T-helper 2 cell treated with Interferon-gamma antibody and Interleukin-4, amounts not matched to agents 5 μg/mL and 100 μg/mL, for 36 hours (primary cell): ENCODE results near the gene TRIP11.

ENCODE experiments used
- DNase-seq: peaks from one replicate; pipeline ENCODE4 v3.0.0; 2021; ENCODE audit warnings: low spot score
- H3K27ac Mint-ChIP-seq: one replicate; pipeline ENCODE4 v1.8.0; 2021; ENCODE audit warnings: mild to moderate bottlenecking, mixed read lengths
- H3K27me3 Mint-ChIP-seq: one replicate; pipeline ENCODE4 v1.8.0; 2021; ENCODE audit warnings: low read depth, mixed read lengths
- H3K36me3 Mint-ChIP-seq: one replicate; pipeline ENCODE4 v1.8.0; 2021; ENCODE audit warnings: low read depth, mixed read lengths
- H3K4me1 Mint-ChIP-seq: one replicate; pipeline ENCODE4 v1.8.0; 2021; ENCODE audit warnings: low read depth, mixed read lengths
- H3K4me3 Mint-ChIP-seq: one replicate; pipeline ENCODE4 v1.8.0; 2022; ENCODE audit warnings: mild to moderate bottlenecking, moderate library complexity, mixed read lengths
- H3K9me3 Mint-ChIP-seq: one replicate; pipeline ENCODE4 v1.8.0; 2021; ENCODE audit warnings: mixed read lengths

The TRIP11 gene

GRCh38 chr14:91957876-91958313, 82.0 kb downstream of the TRIP11 start:
- DNase-seq, result no peak
- H3K36me3 Mint-ChIP-seq, result no peaks in the 10 kb centered on the region

DNA sequence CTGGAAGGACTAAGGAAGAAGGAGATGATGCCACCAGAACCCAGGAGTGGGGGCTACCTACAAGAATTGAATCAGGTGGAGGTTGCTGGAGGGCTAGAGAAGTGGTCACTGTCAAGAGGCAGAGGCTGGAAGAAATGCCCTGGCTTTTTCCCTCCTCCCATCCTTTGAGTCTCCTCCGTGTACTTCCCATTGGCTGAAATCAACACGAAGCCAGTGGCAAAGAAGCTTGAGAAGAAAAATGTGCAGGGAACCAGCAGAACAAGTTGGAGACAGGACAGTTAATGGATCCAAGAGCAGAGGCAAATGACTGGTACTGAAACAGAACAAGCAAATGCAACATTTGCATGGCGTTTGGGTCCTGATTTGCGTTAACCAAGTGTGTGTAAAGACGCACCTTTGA, 83.2 kb downstream of the TRIP11 start:
- Mint-ChIP-seq H3K27ac (no peak overlapping the region), H3K27me3 (no peaks in the 10 kb centered on the region), H3K36me3 (no peaks in the 10 kb centered on the region), H3K4me1 (no peaks in the 10 kb centered on the region), H3K4me3 (no peak overlapping the region), H3K9me3 (no peaks in the 10 kb centered on the region)
- no peak for DNase-seq

More at GRCh38 chr14:91957876-91958313, 82.0 kb downstream of the TRIP11 start:
- Mint-ChIP-seq H3K27me3 (no peaks in the 10 kb centered on the region), H3K27ac (no peak overlapping the region), H3K4me3 (no peak overlapping the region), H3K9me3 (no peaks in the 10 kb centered on the region), H3K4me1 (peaks cover 2% of the 10 kb centered on the region)

- H3K9me3 Mint-ChIP-seq, result no peaks in the 10 kb centered on the region
These were observed 84.7 kb downstream of the TRIP11 start for GRCh38 chr14:91955168-91955567.

DNA sequence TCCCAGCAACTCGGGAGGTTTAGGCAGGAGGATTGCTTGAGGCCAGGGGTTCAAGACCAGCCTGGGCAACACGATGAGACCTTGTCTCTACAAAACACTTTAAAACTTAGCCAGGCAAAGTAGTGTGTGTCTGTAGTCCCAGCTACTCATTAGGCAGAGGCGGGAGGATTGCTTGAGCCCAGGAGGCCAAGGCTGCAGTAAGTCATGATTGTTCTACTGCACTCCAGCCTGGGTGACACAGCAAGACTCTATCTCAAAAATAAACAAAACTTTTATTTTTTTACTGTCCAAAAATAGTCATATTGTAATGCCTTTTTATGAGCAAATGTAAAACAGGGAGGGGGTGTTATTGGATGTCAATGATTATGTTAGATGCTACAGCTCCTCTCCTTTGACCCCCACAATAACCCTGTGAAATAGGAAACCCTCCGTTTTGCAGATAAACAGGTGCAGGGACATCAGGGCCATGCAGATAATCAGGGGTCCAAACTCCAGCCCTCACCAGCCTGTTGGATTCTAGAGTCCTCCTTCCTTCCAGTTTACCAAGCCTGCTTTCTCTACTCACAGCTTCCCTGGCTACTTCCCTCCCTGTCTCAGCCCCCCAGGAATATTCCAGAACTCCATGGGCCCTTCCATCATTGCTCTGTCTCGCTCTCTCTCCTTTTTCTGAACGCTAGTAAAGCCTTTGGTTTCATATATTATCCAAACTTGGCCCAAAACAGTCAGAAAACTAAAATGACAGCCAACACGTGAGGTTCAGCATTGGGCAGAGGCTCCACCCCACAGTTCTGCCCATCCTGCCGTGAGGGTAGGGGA, 86.5 kb downstream of the TRIP11 start:
- Mint-ChIP-seq H3K4me3 (no peak overlapping the region), H3K27me3 (peaks cover 14% of the 10 kb centered on the region)

More at GRCh38 chr14:91955168-91955567, 84.7 kb downstream of the TRIP11 start:
- H3K4me3 Mint-ChIP-seq, result no peak overlapping the region
- no peak overlapping the region for H3K27ac Mint-ChIP-seq
- H3K4me1 Mint-ChIP-seq, result no peaks in the 10 kb centered on the region
- no peak for DNase-seq
- H3K36me3 Mint-ChIP-seq, result no peaks in the 10 kb centered on the region
- peaks cover 4% of the 10 kb centered on the region for H3K27me3 Mint-ChIP-seq

GRCh38 chr14:91947475-91948184, 92.2 kb downstream of the TRIP11 start, which contains the start of gene FBLN5:
FBLN5 (minus strand) TSS chr14:91947694; CDS start chr14:91947229, 465 bp downstream.
- Mint-ChIP-seq H3K9me3 (no peaks in the 10 kb centered on the region), H3K27me3 (peaks cover 36% of the 10 kb centered on the region), H3K36me3 (no peaks in the 10 kb centered on the region), H3K27ac (no peak within 1 kb of the TSS), H3K4me1 (peaks cover 12% of the 10 kb centered on the region), H3K4me3 (peak within 1 kb of the TSS; percentile 89)
- DNase-seq, result peak; percentile 13

More for the DNA sequence above, 86.5 kb downstream of the TRIP11 start:
- Mint-ChIP-seq H3K36me3 (no peaks in the 10 kb centered on the region), H3K4me1 (no peaks in the 10 kb centered on the region), H3K9me3 (no peaks in the 10 kb centered on the region), H3K27ac (no peak overlapping the region)
- no peak for DNase-seq

GRCh38 chr14:91946622-91947474, 93.0 kb downstream of the TRIP11 start:
- peaks cover 36% of the 10 kb centered on the region for H3K27me3 Mint-ChIP-seq
- no peak for DNase-seq
- peaks cover 12% of the 10 kb centered on the region for H3K4me1 Mint-ChIP-seq
- peak overlapping the region; percentile 89 for H3K4me3 Mint-ChIP-seq
- H3K9me3 Mint-ChIP-seq, result no peaks in the 10 kb centered on the region
- H3K27ac Mint-ChIP-seq, result no peak overlapping the region
- H3K36me3 Mint-ChIP-seq, result no peaks in the 10 kb centered on the region

DNA sequence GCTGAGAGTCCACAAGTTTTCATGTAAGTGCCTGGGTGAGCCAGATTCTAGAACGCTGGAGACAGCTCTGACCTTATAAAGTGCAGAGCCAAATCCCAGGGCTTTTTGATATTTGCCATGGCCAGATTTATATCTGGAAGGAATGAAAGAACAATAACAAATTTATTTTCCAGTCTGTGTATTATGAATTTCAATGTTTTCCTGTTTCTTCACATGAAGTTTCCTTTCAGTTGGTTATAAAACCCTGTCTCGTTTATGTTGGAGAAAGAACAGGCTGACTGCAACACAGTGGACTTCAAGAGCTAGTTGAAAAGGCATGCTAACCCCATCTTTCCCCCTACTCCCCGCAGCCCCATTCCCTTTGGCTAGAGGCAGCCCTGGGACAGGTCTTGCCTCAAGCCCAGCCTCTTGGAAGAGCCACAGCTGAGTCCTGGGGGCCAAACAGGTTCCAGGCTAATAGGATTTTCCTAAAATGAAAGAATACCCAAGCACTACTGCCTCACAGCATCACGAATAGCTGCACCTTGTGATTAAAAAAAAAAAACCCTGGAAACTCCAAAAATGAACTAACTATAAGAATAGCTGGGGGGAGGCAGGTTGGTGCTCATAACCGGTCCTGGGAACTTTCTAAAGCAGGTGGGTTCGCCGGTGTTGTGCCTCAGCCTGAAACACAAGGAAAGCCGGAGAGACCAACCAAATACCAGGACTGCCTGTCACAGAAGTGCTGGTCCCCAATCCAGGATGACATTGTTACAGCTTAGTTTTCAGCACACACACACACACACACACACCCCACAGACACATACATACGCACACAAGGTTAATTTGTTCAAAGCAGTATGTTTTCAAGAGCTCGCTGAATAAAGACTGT, 93.9 kb downstream of the TRIP11 start:
- Mint-ChIP-seq H3K36me3 (no peaks in the 10 kb centered on the region), H3K27me3 (peaks cover 36% of the 10 kb centered on the region), H3K4me1 (peaks cover 12% of the 10 kb centered on the region), H3K4me3 (no peak overlapping the region), H3K9me3 (no peaks in the 10 kb centered on the region), H3K27ac (no peak overlapping the region)
- no peak for DNase-seq

- Mint-ChIP-seq H3K27ac (no peak overlapping the region), H3K9me3 (no peaks in the 10 kb centered on the region)
These were observed 96.9 kb downstream of the TRIP11 start for GRCh38 chr14:91942946-91943345.

GRCh38 chr14:91942128-91942527, 97.7 kb downstream of the TRIP11 start:
- Mint-ChIP-seq H3K27me3 (peaks cover 17% of the 10 kb centered on the region), H3K4me1 (peaks cover 12% of the 10 kb centered on the region), H3K36me3 (no peaks in the 10 kb centered on the region), H3K4me3 (no peak overlapping the region), H3K27ac (no peak overlapping the region), H3K9me3 (no peaks in the 10 kb centered on the region)
- no peak for DNase-seq

More at GRCh38 chr14:91942946-91943345, 96.9 kb downstream of the TRIP11 start:
- Mint-ChIP-seq H3K4me3 (no peak overlapping the region), H3K4me1 (peaks cover 12% of the 10 kb centered on the region), H3K36me3 (no peaks in the 10 kb centered on the region), H3K27me3 (peaks cover 17% of the 10 kb centered on the region)
- DNase-seq, result no peak

DNA sequence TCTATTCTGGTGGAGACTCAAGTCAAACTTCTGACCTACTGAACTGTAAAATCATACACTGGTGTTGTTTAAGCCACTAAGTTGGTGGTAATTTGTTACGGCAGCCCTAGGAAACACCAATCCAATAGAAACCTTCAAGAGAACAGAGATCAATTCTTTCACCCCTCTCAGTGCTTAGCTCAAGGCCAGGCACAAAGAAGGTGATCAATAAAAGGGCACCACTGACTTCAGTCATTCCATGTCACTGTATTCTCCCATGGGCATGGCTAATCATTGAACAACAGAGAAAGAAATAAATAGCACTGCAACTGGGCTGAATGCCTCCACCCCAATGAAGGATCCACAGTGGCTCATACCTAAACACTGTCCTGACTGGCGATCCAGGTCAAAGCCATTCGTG, 99.7 kb downstream of the TRIP11 start:
- no peak overlapping the region for H3K27ac Mint-ChIP-seq
- H3K9me3 Mint-ChIP-seq, result no peaks in the 10 kb centered on the region
- no peak overlapping the region for H3K4me3 Mint-ChIP-seq
- peaks cover 3% of the 10 kb centered on the region for H3K27me3 Mint-ChIP-seq
- H3K36me3 Mint-ChIP-seq, result no peaks in the 10 kb centered on the region
- peaks cover 5% of the 10 kb centered on the region for H3K4me1 Mint-ChIP-seq
- no peak for DNase-seq

- no peaks in the 10 kb centered on the region for H3K36me3 Mint-ChIP-seq
- no peaks in the 10 kb centered on the region for H3K27me3 Mint-ChIP-seq
- no peak overlapping the region for H3K27ac Mint-ChIP-seq
- H3K9me3 Mint-ChIP-seq, result no peaks in the 10 kb centered on the region
- H3K4me3 Mint-ChIP-seq, result no peak overlapping the region
- no peak for DNase-seq
- no peaks in the 10 kb centered on the region for H3K4me1 Mint-ChIP-seq
These were observed 104.3 kb downstream of the TRIP11 start for GRCh38 chr14:91935586-91935985.

GRCh38 chr14:91934554-91935285, 105.1 kb downstream of the TRIP11 start:
- no peak overlapping the region for H3K4me3 Mint-ChIP-seq
- no peaks in the 10 kb centered on the region for H3K36me3 Mint-ChIP-seq
- H3K4me1 Mint-ChIP-seq, result no peaks in the 10 kb centered on the region
- DNase-seq, result no peak
- H3K9me3 Mint-ChIP-seq, result no peaks in the 10 kb centered on the region
- H3K27me3 Mint-ChIP-seq, result no peaks in the 10 kb centered on the region
- no peak overlapping the region for H3K27ac Mint-ChIP-seq
